Measurements from ENCODE around the gene CAPN13.

CAPN13 gene

GRCh38 chr2:30807249-30807648 is at the start of gene CAPN13:
Gene CAPN13, minus strand, starts transcription at chr2:30807446. Its CDS starts 20,121 bp downstream, at chr2:30787325.
- DNase-seq = peak; percentile 0

DNA sequence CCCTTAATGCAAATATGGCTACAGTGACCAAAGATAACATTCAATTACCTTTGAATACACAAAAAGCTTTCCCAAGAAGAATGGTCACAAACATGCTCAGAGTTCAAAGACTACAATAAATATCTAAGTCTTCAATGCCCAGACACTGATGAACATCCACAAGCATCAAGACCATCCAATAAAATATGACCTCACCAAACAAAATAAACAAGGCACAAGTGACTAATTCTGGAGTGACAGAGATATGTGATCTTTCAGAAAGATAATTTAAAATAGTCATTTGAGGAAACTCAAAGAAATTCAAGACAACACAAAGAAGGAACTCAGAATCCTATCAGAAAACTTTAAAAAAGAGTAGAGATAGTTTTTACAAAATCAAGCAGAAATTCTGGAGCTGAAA is 40.6 kb upstream of the CAPN13 start:
- DNase-seq = no peak

DNA sequence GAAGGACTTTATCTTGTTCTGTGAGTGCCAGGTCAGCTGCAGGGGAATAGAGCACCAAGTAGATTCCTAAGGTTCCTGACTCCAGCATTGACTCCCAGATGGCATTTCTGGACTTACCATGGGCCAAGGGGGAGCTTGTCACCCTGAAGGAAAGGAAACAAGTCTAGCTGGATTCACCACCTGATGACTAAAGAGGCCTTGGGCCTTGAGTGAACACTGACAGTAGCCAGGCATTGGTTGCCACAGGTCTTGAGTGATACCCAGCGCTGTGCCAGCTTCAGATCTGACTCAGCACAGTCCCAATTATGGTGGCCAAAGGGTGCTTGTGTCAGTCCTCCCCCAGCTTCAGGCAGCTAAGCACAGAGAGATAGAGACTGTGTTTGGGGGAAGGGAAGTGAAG is 40.1 kb upstream of the CAPN13 start:
- no peak for DNase-seq

- no peak for DNase-seq
Observed at GRCh38 chr2:30828586-30828985, 21.3 kb upstream of the CAPN13 start.

- DNase-seq = no peak
Observed at GRCh38 chr2:30826916-30827315, 19.7 kb upstream of the CAPN13 start.

GRCh38 chr2:30826481-30826880 is 19.2 kb upstream of the CAPN13 start:
- DNase-seq = no peak

DNA sequence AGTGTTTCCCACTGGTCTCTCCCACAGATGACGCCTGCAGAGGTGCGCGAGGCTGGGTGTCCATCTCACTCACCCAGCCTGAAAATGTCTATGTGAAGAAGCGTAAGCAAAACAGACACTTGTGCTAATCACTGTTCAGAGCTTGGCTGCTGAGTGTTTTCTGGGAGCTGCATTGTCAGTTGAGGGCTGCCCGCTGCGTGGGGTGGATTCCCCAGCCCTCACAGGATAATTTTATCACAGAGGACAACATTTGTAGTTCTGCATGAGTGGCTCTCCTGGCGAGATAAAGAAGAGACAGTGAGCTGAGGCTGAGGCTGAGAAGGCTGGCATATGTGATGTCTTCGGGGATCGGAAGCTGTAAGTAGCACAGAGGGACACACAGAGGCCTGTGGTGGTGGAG is 16.2 kb upstream of the CAPN13 start:
- DNase-seq = peak; percentile 29

- DNase-seq = no peak
Observed at GRCh38 chr2:30821960-30822359, 14.7 kb upstream of the CAPN13 start.

DNA sequence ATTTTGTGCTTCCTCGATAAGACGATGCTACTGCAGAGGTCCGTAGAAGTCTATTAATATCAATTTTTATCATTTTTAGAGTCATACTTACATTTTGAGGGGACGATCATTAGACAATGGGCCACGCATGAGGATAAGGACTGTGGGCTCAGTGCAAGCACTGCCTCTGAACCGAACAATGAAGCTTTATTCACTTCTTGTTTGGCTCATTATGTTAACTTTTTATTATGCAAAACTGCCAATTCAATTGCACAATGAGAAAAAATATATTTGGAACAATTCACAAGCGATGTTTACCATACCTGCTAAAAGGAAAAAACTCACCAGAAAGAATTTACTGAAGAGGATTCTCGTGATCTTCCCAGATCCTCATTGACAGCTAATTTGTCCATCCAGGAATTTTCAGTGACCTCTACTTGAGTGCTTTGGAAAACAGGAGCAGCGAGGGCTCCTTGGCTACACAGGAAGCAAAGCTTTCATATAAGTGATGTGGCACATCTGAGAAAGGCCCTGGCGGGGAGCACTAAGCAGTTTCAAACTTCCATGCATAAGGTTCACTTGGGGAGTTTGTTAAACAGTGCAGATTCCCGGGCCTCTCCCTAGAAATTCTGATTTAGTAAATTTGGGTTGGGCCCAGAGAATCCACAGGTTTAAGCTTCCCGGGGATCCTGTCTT is 13.3 kb upstream of the CAPN13 start:
- DNase-seq = no peak

DNA sequence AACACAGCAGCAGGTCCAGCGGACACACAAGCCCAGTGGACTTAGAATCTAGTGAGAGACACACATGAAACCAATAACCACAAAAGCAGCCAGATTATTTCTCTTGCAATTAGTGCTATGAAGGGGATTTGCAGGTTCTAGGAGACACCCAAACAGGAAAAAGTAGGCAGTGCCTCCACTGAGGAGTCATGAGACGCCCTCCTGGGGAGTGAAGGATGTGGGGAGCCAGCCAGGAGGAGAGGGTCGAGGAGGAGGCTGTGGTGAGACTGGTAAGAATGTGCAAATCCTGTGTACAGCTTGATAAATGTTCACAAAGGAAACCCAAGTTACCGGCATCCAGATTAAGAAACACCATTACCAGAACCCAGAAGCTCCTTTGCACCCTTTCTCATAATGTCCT is 2.7 kb upstream of the CAPN13 start:
- no peak for DNase-seq

DNA sequence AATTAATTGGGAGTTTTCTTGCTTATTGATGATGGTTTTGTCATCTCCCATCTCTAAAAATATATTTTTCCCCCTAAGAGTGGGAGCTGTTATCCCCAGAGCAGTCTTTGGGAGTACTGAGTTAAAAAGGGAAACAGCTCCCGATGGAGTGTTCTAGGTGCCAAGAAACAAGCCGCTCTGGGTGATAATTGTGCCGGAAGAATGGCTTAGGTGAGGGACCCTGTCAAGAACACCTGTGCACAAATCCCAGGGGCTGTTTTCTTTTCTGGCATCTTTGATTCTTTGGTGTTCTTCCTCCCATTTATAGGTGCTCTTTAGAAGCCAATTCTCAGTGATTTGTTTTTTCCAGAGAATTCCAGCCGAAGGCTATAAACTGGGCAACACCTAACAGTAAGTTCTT is 1.4 kb upstream of the CAPN13 start:
- no peak for DNase-seq

DNA sequence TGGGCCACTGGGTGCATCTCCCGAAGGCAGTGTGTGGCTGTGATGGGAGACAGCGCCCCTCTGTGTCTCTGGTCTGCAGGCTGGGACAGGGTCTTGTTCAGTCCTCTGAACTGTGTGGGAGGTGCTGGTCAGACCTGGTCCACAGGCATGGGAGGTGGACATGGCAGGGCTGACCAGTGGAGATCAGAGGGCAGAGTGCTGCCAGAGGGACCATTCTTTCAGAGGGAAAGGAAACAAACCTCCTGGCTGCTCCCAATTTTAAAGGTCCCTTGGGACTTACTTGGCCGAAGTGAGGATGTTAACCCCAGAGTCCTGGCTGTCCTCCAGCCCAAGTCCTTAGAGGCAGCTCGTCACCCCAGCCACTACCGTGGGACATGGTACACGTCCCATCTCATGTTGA is 4.0 kb downstream of the CAPN13 start:
- DNase-seq = no peak

- no peak for DNase-seq
Observed at GRCh38 chr2:30802611-30803010, 4.6 kb downstream of the CAPN13 start.

DNA sequence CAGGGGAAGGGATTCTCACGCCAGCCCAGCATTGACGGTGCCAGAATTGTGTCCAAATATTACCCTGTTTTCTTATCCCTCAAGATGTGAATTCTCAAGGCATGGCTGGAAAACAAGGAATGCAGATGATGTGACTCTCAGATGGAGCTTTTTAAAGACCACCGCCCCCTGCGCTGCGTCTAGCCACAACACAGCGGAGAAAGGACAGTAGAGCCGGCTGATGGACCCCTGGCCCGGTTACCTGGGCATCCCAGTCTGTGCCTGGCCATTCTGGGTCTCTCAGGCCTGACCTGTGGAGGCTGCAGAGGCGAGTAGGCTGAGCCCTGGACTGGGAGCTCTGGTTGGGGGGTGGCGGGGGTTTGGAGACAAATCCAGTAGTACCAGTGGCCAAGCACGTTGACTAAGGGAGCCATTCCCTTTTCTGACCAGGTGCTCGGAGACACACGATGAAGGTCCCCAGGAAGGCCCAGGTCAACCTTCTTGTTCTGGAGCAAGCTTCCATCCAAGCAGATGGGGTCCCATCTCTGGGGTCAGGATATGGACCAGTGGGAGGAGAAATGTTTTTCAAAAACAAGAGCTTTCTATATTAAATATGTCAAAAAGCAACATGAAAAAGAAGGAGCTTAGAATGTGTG is 5.3 kb downstream of the CAPN13 start:
- no peak for DNase-seq

DNA sequence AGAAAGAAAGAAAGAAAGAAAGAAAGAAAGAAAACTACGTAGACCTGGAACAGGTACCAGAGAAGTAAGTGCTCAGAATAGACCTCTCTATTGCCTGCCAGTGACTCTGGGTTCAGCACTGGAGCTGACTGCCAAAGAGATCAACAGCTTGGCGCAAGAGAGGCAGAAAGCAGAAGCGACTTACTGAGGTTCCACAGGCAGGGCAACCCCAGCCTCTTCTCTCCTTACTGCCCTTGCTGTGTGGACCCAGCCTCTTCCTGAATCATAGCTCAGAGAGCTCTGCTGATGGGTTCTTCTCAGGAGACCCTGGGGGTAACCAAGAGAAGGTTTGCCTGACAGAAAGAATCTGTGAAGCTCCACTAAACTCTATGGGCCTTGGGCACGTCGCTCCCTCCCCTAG is 7.1 kb downstream of the CAPN13 start:
- DNase-seq = no peak

- no peak for DNase-seq
Observed at GRCh38 chr2:30799366-30799765, 7.9 kb downstream of the CAPN13 start.

GRCh38 chr2:30798536-30798991 is 8.7 kb downstream of the CAPN13 start:
- DNase-seq = peak; percentile 2

- DNase-seq = no peak
Observed at GRCh38 chr2:30797381-30798015, 9.7 kb downstream of the CAPN13 start.

GRCh38 chr2:30796699-30797098 is 10.5 kb downstream of the CAPN13 start:
- no peak for DNase-seq

DNA sequence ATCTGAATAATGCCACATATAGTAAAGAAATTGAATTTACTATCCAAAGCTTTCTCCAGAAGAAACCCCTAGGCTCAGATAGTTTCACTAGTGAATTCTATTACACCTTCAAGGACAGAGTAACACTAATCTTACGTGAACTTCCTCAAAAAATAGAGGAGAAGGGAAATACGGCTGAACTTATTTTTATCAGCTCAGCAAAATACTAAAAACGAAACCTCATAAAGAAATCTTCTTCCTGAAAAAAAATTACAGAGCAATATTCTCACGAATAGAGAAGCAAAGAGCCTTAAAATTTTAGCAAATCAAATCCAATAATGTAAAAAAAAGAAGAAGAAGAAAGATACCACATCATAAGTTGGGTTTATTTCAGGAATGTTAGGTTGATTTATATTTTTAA is 14.7 kb downstream of the CAPN13 start:
- no peak for DNase-seq

DNA sequence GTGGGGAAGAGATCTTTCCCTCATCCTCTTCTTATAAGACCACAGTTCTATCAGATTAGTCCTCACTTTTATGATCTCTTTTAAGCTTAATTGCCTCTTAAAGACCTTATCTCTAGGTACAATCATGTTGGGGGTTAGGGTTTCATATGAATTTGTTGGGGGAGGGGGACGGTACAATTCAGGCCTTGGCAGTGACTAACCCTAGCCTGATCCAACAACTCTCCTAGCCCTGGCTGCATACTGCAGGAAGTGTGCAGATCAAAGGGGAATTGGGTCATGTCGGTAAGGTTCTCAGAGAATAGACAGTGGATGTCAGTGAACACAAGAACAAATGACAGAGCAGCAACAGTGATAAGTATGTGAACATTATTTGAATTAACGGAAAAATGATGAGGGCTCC is 16.4 kb downstream of the CAPN13 start:
- DNase-seq = no peak

DNA sequence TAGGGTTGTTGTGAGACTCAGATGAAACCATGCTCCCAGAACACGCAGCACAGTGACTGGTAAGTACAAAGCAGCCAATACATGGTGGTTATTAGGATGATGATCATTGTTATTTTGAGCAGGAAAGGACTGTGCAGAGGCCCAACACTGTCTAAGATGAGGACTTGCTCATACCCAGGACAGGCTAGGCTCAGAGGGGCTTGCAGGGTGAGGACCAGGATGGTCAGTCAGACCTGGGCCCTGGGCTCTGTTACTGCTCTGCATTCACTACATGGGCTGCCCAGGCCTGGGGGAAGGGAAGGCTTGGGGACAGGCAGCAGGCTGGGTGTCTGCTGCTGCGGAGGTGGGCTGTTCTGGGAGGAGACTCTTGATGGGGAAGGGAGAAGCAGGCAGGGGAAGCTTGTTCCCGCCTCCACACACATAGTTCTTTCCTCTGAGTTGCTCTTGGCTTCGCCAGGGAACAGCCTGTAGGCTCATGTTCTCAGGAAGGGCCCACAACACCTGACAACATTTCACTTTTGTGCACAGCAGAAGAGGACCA is 17.5 kb downstream of the CAPN13 start:
- no peak for DNase-seq

DNA sequence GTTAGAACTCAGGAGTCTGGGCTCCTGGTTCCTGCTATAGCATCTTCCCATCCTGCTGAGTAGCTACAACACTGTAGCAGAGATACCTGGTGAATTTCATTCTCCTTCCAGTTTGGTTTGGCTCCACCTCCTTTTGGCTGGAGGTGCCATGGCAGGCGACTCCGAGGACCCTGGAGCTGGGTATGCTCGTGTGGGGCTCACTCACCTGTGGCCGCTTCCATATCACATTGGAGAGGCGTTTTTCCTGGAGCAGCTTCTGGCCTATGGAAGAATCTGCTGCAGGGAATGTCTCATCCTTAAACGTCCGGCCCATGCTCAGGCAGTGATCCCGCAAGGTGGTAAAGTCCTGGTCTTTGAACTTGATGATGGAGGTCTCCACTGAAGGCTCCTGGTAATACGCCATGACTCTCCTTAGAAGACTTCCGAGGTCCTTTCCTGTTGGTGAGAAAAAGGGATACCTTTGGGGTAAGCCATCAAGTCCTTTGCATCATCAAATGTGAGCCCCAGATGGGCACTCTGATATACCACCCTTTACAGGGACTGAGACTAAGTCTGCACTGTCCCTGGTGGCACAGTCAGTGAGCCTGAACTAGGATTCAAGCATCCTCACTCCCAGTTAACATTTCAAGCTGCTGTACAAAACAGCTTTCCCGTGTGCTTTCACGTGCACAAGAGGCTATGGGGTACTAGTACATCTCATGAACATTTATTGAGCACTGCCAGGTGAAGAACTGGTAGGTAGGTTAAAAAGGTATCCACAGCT is 20.1 kb downstream of the CAPN13 start:
- no peak for DNase-seq

Data from COR-L47 (cell line).